Stimulated activated CD8-positive, alpha-beta memory T cell treated with anti-CD3 and anti-CD28 coated beads, Interleukin-4, amount 100 ng/mL, for 48 hours (primary cell): ENCODE data around the gene ZNF282.
"Not testable (repeated sequence)": the region's sequence is repeated elsewhere in the genome, so short reads cannot be mapped to it uniquely, and the experiment has no call there.

Experiments used
- DNase-seq: peaks from one replicate; pipeline ENCODE4 v3.0.0-alpha.2; 2020

Gene ZNF282

DNA sequence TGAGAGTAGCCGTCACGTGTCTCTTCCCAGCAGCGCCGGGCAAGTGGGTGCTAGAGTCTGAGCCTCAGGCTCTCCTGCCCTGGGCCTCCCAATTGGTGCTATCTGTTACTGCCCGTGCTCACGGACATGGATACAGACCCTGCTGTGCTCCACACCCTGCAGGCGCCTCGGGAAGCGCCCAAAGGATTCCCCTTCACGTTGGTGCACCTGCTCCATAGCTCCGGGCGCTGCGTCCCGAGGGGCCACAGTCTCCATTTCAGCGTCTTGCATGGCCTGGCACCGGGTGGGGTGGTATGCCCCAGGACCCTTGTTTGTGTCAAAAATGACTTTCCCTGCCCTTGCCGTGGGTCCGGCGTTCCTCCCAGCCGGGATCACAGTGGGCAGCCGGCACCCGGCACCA, 30.3 kb downstream of the ZNF282 start:
- DNase-seq, result no peak

DNA sequence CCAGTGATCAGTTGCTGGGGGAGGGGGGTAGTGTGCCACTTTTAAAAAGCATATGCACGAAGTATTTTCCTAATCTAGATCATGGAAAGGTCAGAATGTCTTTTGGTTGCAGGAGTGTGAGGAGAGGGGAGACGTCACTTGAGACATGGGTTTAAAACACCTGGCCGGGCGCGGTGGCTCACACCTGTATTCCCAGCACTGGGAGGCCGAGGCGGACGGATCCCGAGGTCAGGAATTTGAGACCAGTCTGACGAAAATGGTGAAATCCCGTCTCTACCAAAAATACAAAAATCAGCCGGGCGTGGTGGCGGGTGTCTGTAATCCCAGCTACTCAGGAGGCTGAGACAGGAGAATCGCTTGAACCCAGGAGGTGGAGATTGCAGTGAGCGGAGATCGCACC, 31.0 kb downstream of the ZNF282 start:
- not testable (repeated sequence) for DNase-seq

DNA sequence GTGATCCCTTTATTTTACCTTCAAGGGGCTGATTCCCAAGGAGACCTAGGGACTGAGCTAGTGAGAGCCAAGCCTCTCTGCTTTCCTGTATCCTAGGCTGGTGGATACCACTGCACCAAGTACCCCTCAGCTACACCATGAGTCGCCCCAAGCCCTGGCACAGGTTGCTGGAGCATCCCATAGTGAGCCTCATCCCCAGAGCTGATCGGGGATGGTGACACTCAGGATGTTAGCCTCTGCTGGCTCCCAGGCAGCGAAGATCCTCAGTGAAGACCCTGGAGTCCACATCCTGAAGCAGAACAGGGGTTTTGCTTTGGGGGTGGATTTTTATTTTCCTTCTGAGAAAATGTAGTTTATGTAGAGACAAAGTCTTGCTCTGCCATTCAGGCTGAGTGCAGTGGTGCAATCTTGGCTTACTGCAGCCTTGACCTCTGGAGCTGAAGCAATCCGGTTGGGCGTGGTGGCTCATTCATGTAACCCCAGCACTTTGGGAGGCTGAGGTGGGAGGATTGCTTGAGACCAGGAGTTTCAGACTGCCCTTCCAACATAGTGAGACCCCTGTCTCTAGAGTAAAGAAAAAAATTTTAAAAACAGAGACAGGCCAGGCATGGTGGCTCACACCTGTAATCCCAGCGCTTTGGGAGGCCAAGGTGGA, 31.6 kb downstream of the ZNF282 start:
- DNase-seq, result no peak

DNA sequence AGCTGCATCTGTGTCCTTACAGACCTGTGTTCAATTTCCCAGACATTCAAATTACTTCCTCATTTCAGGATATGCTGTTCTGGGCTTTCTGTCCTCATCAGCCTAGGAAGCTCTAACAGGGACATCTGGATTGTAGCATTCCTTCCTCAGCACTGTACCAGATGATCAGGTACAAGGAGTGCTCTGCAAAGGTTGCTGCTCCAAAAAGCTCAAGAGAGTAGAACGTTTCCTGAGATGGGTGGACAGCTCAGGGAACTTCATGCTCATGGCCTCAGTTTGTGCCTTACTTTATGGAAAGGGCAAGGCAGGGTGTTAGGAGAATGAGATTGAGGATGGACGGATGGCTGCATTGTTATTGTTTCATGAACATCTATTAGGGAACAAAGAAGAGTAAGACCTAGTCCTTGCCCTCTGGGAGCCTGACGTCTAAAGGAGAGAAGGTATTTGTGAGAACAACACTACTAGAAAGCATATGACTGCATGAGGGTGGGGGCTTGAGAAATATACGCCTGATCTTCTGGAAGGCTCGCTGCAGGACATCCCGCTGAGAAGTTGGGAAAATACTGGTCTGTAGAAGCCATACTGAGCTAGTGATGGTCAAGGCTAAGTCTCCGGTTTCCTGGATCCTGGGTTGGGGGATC, 33.6 kb downstream of the ZNF282 start:
- no peak for DNase-seq

DNA sequence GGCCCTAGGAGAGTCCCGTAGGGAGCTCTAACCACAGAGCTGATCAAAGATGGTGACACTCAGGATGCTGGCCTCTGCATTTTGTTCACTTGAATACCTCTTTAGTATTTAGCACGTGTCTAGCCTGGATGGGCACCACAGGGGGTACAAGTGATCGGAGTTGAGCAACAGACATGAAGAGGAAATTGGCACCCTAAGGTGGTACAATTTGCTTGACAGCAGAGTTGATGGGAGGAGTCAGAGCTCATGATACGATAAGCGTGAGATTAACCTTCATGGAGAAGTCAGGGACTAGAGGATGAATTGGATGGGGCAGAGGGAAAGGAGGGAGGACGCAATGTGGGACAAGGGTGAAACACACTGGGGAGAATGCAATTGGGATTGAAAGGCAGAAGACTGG, 34.2 kb downstream of the ZNF282 start:
- DNase-seq, result peak; percentile 46

DNA sequence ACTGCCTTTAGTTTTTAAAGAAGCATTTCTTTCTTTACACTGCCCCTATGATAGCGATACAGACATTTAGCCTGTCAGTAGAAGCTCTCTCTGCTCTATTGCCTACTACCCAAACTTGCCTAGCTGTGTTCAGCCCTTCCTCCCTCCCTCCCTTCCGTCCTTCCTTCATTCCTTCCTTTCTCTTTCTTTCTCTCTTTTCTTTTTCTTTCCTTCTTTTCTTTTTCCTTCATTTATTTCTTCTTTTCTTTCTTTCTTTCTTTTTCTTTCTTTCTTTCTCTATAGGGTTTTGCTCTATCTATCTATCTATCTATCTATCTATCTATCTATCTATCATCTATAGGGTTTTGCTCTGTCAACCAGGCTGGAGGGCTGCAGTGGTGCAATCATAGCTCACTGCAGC, 37.0 kb downstream of the ZNF282 start:
- DNase-seq, result no peak

DNA sequence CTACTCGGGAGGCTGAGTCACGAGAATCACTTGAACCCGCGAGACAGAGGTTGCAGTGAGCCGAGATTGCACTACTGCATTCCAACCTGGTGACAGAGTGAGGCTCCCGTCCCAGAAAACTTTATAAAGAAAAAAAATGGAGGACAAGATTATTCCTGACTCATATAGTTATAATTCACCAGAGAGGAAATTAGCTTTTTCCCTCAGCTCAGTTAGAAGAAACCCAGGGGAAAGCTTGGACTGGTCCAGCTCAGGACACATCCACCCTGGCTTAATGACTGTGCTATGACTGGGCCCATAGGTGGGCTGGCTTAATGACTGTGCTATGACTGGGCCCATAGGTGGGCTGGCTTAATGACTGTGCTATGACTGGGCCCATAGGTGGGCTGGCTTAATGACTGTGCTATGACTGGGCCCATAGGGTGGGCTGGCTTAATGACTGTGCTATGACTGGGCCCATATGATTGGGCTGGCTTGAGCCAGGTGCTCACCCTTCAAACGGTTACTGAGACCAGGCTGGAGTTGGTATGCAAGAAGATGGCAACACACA, 38.4 kb downstream of the ZNF282 start:
- not testable (repeated sequence) for DNase-seq

DNA sequence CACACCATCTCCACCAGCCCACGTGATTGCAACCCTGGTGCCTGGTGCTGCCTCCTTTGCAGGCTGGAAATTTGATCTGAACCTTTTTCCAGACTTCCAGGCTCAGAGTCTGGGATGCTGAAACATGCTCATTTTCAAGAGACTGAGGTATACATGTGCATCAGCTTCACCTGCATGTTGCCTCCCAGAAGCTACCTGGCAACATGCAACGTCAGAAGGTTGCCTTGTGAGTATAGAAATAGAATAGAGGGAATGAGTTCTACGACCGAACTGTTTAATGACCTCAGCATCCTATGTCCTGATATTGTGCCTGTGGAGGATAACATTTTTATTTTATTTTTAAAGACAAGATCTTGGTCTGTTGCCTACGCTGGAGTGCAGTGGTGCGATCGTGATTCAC, 42.2 kb downstream of the ZNF282 start:
- no peak for DNase-seq

DNA sequence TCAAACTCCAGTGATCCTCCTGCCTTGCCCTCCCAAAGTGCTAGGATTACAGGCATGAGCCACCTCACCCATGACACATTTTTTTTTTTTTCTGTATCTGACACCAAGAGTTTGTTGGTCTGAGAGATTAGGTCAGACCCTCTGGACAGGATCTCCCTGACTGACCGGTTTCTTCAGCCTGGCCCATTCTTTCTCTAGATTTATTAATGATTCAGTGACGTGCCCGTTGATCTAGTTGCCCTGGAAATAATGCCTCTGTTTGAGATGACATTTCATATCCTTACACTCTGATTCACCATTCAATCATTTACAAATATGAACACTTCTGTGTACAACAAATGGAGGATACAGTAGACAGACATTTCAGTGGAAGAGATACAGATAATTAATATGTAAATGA, 42.7 kb downstream of the ZNF282 start:
- DNase-seq, result no peak

DNA sequence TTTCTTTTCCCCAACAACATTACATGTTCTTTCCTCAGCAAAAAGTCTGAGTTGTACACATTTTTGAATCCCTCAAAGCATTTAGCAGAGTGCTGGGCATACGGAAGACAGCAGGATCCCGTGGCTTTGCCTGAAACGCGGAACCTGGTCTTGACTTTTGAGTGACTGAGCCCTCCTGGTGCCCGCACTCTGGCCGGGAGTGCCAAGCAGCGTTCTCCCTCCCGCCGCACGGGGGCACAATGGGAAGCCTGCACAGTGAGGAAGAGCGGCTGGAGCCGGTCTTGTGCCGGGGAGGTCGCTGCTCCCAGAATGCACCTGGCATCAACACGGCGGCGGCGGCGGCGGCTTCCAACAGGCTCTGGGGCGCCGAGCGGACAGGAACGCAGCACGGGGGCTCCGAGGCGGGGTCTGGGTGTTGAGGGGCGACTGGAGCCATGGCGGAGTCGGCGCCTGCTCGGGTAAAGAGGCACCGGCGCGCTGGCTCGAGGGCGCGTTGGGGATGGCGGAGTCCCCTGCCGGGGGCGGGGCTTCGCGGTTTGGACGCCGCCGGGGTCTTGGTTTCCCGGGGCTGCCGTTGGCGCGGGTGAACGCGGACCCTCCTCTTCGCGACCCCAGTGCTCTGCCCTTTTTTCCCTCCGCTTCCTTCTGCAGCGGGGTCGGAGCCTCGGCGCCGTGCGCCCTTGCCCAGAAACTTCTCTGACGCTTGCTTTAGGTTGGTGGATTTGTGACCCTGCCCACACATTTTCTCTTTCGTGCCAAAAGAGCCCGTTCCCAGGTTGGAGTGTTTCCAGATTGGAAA, 44.2 kb downstream of the ZNF282 start, which contains the start of gene ZNF212:
Gene ZNF212, plus strand, starts transcription at position 307 of the 799 bp plus-strand sequence. Its CDS starts 128 bp downstream, at position 435.
- DNase-seq, result peak; percentile 93

DNA sequence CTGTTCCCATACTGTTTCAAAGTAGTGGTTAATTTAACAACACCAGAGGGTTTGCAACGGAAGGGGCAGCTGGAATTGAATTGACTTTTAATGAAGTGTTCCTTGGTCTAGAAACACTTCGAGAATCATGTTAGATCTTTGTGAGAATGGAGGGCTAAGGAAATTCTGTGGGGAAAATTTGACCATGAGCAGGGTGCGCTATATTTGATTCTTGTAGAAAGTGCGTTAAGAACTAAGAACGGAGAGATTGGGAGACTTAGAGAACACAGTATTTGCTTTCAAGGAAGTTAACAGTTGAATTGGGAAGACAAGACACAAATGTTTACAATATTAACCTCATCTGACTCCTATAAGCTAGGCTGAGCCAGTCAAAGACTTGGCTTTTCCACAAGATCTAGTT, 45.3 kb downstream of the ZNF282 start:
- DNase-seq, result no peak

DNA sequence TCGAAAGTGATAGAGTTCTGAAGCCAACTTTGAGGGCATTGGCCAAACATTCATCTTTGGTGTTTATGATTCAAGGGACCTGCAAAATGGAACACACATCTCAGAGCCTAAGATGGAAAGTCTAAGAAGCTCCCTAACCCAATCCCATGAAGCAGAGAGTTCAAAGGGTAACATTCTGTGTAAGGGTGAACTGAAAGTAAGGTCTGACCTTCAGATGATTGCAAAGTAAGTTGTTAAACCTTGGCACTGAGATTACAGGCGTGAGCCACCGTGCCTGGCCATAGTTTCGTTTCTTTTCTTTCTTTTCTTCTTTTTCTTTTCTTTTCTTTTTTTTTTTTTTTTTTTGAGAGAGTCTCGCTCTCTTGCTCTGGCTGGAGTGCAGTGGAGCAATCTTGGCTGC, 46.4 kb downstream of the ZNF282 start:
- no peak for DNase-seq

DNA sequence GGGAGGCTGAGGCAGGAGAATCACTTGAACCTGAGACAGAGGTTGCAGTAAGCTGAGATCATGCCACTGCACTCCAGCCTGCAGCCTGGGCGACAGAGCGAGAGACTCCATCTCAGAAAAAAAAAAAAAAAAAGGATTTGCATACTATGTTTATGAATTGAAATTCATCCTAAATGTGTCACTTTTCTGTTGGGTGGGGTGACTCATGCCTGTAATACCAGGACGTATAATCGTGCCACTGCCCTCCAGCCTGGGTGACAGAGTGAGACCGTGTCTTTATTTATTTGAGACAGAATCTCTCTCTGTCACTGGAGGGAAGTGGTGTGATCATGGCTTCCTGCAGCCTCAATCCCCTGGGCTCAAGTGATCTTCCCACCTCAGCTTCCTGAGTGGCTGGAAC, 49.9 kb downstream of the ZNF282 start:
- DNase-seq, result peak; percentile 68

DNA sequence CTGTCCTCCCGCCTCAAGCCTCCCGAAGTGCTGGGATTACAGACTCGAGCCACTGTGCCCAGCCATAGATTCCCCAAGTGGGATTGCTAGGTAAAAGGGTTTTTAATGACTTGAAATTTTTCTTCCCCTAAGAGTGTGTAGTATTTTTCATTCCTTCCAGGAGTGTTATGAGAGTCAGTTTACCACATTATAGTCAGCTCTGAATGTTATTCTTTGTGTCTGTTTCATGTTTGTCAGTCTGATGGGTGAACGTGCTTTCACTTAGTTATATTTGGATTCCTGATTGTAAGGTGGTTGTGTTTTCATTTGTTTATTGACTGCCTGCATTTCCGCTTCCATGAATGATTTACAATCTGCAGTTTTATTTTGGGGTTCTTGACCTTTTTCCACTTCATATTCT, 50.4 kb downstream of the ZNF282 start:
- DNase-seq, result no peak

DNA sequence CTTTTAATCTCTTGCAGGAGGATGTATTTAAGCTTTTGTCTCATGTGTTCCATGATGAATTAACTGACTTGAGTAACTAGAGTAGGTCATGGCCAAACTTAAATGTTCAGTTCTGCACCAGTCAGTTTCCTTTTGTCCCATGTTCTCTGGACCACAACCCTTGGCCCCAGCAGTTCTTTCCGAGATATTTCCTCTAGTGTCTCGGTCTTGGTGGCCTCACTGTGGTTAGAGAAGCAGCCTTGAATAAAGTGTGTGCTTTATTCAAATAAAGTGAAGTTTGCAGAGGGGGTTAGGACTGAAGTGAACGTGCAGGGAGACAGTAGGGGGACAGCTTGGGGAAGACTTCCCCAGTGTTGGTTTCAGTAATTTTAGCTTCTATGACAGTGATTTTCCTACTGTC, 53.4 kb downstream of the ZNF282 start:
- peak; percentile 57 for DNase-seq

DNA sequence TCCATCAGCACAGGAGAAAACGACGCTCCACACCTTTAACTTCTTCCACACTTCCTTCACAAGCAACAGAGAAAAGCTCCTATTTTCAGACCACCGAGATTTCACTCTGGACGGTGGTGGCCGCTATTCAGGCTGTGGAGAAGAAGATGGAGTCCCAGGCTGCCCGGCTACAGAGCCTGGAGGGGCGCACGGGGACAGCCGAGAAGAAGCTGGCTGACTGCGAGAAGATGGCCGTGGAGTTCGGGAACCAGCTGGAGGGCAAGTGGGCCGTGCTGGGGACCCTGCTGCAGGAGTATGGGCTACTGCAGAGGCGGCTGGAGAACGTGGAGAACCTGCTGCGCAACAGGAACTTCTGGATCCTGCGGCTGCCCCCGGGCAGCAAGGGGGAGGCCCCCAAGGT, 54.8 kb downstream of the ZNF282 start:
- peak; percentile 17 for DNase-seq

DNA sequence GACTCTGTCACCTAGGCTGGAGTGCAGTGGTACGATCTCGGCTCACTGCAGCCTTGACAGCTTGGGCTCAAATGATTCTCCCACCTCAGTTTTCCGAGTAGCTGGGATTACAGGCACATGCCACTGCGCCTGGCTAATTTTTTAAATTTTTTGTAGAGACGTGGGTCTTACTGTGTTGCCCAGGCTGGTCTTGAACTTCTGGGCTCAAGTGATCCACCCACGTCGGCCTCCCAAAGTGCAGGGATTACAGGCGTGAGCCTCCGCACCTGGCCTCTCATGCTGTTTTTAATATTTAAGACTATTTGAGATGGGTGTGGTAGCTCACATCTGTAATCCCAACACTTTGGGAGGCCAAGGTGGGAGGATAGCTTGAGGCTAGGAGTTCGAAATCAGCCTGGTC, 56.2 kb downstream of the ZNF282 start:
- not testable (repeated sequence) for DNase-seq

DNA sequence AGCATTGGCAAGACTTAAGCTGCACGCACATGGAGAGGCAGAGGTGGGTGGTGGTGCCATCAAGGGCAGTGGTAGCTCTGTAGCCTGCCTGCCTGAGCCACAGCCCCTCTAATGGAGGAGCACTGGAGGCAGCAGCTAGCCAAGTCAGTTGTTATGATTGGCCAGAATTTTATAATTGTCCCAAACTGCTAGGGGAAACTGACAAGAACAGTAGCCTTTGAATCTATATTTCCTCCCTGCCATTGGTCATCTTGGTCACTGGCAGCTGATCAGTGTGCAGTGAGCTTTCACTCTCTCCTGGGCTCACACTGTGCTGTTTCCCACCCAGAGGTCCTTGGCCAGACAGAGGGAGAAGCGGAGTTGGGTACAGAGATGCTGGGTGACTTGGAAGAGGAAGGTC, 57.0 kb downstream of the ZNF282 start:
- peak; percentile 9 for DNase-seq

DNA sequence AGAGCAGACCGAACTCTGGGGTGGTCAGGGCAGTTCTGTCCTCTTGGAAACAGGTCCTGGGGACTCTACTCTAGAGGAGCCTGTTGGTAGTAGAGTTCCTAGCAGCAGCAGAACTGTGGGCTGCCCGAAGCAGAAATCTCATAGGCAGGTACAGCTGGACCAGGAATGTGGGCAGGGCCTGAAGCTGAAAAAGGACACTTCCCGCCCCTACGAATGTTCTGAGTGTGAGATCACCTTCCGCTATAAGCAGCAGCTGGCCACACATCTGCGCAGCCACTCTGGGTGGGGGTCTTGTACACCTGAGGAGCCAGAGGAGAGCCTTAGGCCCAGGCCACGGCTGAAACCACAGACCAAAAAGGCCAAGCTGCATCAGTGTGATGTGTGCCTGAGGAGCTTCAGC, 58.3 kb downstream of the ZNF282 start:
- peak; percentile 20 for DNase-seq

DNA sequence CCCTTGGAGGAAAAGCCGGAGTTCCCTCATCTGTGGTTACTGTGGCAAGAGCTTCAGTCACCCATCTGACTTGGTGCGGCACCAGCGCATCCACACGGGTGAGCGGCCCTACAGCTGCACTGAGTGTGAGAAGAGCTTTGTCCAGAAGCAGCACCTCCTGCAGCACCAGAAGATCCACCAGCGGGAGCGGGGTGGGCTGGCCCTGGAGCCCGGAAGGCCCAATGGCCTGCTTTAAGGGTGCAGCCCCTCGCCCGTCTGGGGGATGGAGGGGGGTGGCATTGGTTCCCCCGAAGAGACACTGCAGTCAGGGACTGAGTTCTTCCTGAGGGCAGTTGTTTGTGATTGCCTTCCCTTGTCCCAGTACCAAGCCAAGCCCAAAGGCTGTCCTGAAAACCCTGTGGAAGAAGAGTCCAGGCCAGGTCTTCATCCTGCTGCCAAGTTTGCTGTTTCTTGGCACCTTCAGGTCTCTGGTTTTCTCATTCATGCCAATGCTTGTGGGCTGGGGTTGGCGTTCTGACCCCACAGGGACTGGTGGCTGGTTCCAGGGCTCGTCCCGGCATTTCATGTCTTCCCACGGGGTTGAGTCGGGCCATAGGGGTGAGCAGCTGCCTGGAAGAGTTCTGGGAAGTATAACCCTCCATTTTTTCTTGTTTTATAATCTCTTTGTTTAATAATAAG, 59.0 kb downstream of the ZNF282 start:
- DNase-seq, result peak; percentile 20

DNA sequence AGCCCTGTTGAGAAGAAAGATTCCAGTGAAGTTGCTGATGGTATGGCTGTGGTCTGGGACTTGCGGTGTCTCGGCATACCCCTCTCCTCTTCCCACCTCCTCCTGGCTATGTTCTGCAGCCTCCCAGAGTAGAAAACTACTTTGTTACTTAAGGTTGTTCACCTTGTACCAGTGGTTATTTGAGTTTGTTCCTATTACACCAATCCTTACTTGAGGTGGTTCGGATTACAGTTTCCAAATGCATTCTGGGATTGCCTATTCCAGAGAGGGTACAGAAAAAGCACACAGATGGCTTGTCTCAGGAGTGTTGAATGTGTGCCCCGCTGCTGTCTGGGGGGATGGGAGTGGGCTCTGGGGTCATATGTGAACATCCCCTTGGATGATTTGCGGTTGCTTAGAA, 59.8 kb downstream of the ZNF282 start:
- DNase-seq, result no peak

DNA sequence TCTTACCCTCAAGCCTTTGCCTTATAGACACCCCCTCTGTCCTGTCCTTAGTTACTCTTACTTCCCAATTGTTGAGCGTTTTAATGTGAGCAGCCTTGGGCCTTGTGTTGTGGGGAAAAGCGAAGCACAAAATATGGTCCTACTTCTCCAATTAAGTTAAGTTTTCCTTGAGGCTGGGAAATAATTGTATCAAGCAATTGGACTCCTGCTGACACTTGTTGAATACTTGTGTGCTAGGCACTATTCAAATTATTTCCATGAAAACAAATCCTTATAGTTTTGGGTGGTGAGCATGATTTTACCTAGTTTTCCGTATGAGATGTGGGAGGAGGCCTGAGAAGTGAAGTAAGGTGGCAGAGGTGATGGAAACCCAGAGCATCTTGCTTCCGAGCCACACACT, 61.2 kb downstream of the ZNF282 start:
- no peak for DNase-seq

DNA sequence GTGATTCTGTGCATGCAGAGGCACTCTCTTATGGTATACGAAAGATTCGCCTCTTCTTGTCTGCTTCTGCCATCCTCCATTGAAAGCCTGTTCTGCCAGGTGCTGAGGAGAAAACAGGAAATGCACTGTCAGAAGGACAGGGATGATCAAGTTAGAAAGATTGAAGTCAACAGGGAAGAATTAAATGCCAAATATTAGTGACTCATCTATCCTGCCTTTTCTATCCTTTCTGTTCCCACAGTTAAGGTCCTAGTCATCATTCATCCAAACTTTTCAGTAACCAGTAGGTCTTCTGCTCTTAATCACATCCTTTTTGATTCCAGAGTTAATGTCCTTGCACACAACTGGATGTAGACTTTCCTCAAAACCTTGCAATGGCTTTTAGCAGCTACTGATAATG, 61.8 kb downstream of the ZNF282 start:
- DNase-seq, result no peak
